ENCODE results near the gene CREG2.

DNA sequence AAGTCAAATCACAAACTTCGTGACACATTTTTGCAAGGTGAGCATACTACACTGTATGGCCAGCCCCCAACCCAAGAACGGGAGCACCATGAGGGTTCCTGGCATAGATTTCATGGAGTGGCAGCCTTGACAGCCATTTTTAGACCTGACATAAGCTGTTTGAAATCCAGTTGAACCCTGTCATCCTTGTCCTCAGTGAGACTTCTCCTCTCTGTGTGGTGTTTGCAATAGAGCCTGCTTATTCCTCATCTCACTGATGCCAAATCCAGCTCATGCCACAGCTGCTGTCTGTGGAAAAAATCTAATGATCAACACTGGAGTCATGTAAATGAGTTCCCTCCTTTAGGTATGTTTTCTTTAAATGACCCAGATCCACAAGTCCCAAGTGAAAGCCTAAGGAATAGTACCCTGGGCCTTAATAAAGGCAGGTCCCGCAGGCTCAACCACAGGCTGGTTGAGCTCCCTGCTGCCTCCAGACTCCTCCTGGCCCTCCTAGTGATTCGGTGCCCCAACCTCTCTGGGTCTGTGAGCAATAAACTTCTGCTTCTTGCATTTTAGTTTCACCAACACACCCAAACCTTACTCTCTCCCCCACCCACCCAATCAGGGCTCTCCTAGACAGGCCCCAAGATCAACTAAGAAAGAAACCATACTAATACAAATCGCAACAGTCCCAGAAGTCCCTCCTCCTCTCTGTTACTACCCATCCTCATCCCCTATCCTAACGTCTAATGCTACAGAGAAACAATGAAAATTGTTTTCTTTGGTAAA lies 8.4 kb upstream of the CREG2 start:
- no peak for TF ChIP-seq EZH2 (IDR thresholded peaks at IDR 0.05; ENCODE audit: low read depth)
- TF ChIP-seq, protein P1, sequence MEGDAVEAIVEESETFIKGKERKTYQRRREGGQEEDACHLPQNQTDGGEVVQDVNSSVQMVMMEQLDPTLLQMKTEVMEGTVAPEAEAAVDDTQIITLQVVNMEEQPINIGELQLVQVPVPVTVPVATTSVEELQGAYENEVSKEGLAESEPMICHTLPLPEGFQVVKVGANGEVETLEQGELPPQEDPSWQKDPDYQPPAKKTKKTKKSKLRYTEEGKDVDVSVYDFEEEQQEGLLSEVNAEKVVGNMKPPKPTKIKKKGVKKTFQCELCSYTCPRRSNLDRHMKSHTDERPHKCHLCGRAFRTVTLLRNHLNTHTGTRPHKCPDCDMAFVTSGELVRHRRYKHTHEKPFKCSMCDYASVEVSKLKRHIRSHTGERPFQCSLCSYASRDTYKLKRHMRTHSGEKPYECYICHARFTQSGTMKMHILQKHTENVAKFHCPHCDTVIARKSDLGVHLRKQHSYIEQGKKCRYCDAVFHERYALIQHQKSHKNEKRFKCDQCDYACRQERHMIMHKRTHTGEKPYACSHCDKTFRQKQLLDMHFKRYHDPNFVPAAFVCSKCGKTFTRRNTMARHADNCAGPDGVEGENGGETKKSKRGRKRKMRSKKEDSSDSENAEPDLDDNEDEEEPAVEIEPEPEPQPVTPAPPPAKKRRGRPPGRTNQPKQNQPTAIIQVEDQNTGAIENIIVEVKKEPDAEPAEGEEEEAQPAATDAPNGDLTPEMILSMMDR (conservative IDR thresholded peaks at IDR 0.05) = no peak
